Ishikawa (cell line): Measurements from ENCODE around the gene UST.

Experiments used
- CREB1 ChIP-seq: IDR thresholded peaks from 2 replicates; pipeline ENCODE4 v1.6.1; 2012; ENCODE audit warnings: low read depth
- EGR1 ChIP-seq: IDR thresholded peaks from 2 replicates; pipeline ENCODE4 v1.6.1; 2012
- EP300 ChIP-seq: IDR thresholded peaks from 2 replicates; pipeline ENCODE4 v1.6.1; 2012; ENCODE audit warnings: borderline replicate concordance
- FOXM1 ChIP-seq: IDR thresholded peaks from 2 replicates; pipeline ENCODE4 v1.6.1; 2012; ENCODE audit warnings: low read depth, borderline replicate concordance
- RAD21 ChIP-seq: IDR thresholded peaks from 2 replicates; pipeline ENCODE4 v1.6.1; 2012; ENCODE audit warnings: low read depth
- TAF1 ChIP-seq: IDR thresholded peaks from 2 replicates; pipeline ENCODE4 v1.6.1; 2012; ENCODE audit warnings: low read depth, mild to moderate bottlenecking
- YY1 ChIP-seq: IDR thresholded peaks from 2 replicates; pipeline ENCODE4 v1.6.1; 2012; ENCODE audit warnings: low read depth
- ZBTB7A ChIP-seq: IDR thresholded peaks from 2 replicates; pipeline ENCODE4 v1.6.1; 2012; ENCODE audit warnings: low read depth
- TF ChIP-seq, protein P1 (sequence below): IDR thresholded peaks from 2 replicates; pipeline ENCODE4 v1.6.1; 2012; ENCODE audit warnings: low read depth, mild to moderate bottlenecking
- TF ChIP-seq, protein P2 (sequence below): IDR thresholded peaks from 2 replicates; pipeline ENCODE4 v1.6.1; 2012
- TF ChIP-seq, protein P3 (sequence below): IDR thresholded peaks from 2 replicates; pipeline ENCODE4 v1.6.1; 2012

DNA sequence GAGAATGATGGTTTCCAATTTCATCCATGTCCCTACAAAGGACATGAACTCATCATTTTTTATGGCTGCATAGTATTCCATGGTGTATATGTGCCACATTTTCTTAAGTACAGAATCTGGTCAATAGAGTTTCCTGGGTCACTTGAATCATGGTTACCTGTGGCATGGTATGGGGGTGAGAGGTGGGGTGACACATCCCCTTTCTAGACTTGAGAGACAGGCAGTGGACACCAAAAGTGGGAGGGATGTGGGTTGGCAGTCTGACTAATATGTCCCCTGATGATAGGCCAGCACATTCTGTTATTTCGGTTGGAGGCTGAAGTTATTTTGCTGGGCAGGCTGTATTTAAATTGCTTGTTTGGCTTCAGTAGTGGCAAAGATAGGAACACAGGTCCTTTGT is 78.1 kb downstream of the UST start:
- TF ChIP-seq ZBTB7A = no peak
- TF ChIP-seq TAF1 = no peak
- TF ChIP-seq, protein P1, sequence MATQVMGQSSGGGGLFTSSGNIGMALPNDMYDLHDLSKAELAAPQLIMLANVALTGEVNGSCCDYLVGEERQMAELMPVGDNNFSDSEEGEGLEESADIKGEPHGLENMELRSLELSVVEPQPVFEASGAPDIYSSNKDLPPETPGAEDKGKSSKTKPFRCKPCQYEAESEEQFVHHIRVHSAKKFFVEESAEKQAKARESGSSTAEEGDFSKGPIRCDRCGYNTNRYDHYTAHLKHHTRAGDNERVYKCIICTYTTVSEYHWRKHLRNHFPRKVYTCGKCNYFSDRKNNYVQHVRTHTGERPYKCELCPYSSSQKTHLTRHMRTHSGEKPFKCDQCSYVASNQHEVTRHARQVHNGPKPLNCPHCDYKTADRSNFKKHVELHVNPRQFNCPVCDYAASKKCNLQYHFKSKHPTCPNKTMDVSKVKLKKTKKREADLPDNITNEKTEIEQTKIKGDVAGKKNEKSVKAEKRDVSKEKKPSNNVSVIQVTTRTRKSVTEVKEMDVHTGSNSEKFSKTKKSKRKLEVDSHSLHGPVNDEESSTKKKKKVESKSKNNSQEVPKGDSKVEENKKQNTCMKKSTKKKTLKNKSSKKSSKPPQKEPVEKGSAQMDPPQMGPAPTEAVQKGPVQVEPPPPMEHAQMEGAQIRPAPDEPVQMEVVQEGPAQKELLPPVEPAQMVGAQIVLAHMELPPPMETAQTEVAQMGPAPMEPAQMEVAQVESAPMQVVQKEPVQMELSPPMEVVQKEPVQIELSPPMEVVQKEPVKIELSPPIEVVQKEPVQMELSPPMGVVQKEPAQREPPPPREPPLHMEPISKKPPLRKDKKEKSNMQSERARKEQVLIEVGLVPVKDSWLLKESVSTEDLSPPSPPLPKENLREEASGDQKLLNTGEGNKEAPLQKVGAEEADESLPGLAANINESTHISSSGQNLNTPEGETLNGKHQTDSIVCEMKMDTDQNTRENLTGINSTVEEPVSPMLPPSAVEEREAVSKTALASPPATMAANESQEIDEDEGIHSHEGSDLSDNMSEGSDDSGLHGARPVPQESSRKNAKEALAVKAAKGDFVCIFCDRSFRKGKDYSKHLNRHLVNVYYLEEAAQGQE = no peak
- TF ChIP-seq RAD21 = no peak
- TF ChIP-seq, protein P2, sequence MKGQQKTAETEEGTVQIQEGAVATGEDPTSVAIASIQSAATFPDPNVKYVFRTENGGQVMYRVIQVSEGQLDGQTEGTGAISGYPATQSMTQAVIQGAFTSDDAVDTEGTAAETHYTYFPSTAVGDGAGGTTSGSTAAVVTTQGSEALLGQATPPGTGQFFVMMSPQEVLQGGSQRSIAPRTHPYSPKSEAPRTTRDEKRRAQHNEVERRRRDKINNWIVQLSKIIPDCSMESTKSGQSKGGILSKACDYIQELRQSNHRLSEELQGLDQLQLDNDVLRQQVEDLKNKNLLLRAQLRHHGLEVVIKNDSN = no peak
- no peak for TF ChIP-seq YY1
- TF ChIP-seq EGR1 = no peak
- TF ChIP-seq EP300 = no peak
- TF ChIP-seq, protein P3, sequence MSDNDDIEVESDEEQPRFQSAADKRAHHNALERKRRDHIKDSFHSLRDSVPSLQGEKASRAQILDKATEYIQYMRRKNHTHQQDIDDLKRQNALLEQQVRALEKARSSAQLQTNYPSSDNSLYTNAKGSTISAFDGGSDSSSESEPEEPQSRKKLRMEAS = no peak
- TF ChIP-seq CREB1 = no peak
- no peak for TF ChIP-seq FOXM1
